Type B pancreatic cell (in vitro differentiated cells): ENCODE measurements around the gene ARHGAP30. TPM values are rescaled to one million over a fixed set of nuclear protein-coding genes. Genes with fewer than 3 reads are reported as not detected.
A peak's percentile ranks its signal among the peaks of the same experiment; 100 is the strongest.

ENCODE experiments used
- DNase-seq: peaks from one replicate; pipeline ENCODE4 v3.0.0; 2021; ENCODE audit warnings: mixed read lengths; ENCODE audit not compliant: unreplicated experiment; ENCODE audit errors: extremely low spot score
- H3K27ac Mint-ChIP-seq: 2 replicates; pipeline ENCODE4 v1.8.0; 2021; ENCODE audit warnings: mild to moderate bottlenecking, mixed read lengths
- H3K27me3 Mint-ChIP-seq: 2 replicates; pipeline ENCODE4 v1.8.0; 2021; ENCODE audit warnings: mixed read lengths
- H3K36me3 Mint-ChIP-seq: 2 replicates; pipeline ENCODE4 v1.8.0; 2021; ENCODE audit warnings: mixed read lengths
- H3K4me1 Mint-ChIP-seq: one replicate; pipeline ENCODE4 v1.8.0; 2021; ENCODE audit warnings: mixed read lengths; ENCODE audit not compliant: unreplicated experiment
- H3K4me3 Mint-ChIP-seq: 2 replicates; pipeline ENCODE4 v1.8.0; 2021; ENCODE audit warnings: mild to moderate bottlenecking, mixed read lengths
- H3K9me3 Mint-ChIP-seq: 2 replicates; pipeline ENCODE4 v1.8.0; 2021; ENCODE audit warnings: mixed read lengths
- total RNA-seq: library from RNA; stranded (reverse); gene quantifications from 2 replicates; pipeline ENCODE4 v1.2.1, GENCODE V29; 2021; ENCODE audit warnings: low replicate concordance
- TF ChIP-seq, protein P1 (sequence below): fragments of 200-600 bp; sonication (generic); conservative IDR thresholded peaks from 2 replicates; pipeline ENCODE4 v1.5.0; 2021; ENCODE audit warnings: antibody characterized with exemption, mild to moderate bottlenecking

The ARHGAP30 gene
- total RNA-seq, 1 donor from 2014 or later = 1.3 TPM

DNA sequence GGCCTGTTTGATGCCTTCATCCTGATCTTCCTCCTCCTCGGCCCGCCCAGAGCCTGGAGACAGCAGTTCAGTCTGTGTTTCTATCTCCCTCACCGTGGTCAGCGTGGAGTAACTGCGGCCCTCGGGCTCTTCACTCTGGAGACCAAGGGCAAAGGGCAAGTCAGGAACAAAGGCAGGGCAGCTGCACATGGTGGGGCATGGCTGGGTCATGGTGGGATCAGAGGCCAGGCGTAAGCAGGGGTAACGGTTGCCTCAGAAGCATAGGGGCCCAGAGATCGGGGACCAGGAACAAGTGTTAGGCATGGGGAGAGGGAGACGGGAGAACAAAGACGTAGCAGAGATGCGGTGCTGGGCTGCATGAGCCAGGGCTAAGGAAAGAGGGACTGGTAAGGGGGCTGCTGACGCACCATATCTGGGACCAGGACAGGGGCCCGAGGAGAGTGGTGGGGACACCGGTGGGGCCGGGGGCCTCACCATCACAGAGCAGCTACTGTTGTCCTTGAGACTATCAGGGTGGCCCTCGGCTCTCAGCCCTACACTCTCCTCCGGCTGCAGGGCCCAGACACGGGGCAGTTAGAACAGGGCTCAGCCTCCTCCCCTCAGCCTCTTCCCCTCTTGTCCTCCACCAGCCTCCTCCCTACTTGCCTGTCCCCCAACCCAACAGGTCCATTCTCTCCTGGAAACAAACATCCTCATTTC is 3.2 kb upstream of the ARHGAP30 start:
- Mint-ChIP-seq H3K27me3 (no peaks in the 10 kb centered on the region), H3K9me3 (no peaks in the 10 kb centered on the region), H3K27ac (peak overlapping the region; percentile 91), H3K36me3 (peaks cover 4% of the 10 kb centered on the region), H3K4me1 (no peaks in the 10 kb centered on the region), H3K4me3 (no peak overlapping the region)
- DNase-seq = no peak
- TF ChIP-seq, protein P1, sequence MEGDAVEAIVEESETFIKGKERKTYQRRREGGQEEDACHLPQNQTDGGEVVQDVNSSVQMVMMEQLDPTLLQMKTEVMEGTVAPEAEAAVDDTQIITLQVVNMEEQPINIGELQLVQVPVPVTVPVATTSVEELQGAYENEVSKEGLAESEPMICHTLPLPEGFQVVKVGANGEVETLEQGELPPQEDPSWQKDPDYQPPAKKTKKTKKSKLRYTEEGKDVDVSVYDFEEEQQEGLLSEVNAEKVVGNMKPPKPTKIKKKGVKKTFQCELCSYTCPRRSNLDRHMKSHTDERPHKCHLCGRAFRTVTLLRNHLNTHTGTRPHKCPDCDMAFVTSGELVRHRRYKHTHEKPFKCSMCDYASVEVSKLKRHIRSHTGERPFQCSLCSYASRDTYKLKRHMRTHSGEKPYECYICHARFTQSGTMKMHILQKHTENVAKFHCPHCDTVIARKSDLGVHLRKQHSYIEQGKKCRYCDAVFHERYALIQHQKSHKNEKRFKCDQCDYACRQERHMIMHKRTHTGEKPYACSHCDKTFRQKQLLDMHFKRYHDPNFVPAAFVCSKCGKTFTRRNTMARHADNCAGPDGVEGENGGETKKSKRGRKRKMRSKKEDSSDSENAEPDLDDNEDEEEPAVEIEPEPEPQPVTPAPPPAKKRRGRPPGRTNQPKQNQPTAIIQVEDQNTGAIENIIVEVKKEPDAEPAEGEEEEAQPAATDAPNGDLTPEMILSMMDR = no peak

DNA sequence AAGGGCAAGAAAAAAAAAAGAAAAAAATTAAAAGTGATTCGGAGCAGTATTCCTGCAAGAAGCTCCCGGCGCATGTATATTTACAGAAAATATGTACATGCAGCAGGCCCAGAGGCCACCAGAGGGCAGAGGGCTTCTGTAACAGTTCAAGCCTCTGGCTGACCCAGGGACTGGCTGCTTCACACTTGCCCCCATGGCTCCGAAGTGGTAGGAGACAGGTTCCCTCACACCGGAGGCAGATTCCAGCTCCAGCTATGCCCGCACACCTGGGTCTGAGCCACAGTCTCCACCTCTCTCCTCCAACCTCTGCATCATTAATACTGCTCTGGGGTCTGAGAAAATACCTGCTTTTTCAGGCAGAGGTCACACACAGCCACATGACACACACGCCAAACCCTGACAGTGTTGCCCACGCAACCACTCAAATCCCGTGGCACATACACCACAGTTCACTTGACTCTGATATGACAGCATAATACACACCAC is 2.2 kb upstream of the ARHGAP30 start:
- H3K27ac Mint-ChIP-seq = peak overlapping the region; percentile 63
- no peaks in the 10 kb centered on the region for H3K9me3 Mint-ChIP-seq
- DNase-seq = no peak
- H3K4me1 Mint-ChIP-seq = no peaks in the 10 kb centered on the region
- TF ChIP-seq, protein P1 = peak; percentile 79
- H3K4me3 Mint-ChIP-seq = peak overlapping the region; percentile 49
- no peaks in the 10 kb centered on the region for H3K27me3 Mint-ChIP-seq
- peaks cover 4% of the 10 kb centered on the region for H3K36me3 Mint-ChIP-seq

DNA sequence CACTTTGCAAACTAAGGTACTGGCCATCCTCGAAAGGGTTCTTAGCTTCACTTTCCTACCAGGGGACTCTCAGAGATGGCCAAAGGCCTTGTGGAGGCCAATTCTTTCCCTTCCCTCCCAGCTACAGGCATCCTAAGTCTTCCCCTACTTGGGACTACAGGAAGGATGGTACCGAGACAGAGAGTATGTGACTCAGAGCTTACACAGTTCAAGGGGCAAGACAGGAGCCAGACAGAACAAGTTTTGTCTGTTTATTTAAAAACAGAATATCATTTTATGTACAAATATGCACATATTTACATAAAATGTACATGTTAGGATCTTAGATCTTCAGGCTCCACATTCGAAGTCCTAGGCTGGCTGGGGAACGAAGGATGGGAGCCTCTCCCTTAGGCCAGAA is 1.1 kb upstream of the ARHGAP30 start:
- Mint-ChIP-seq H3K4me1 (no peaks in the 10 kb centered on the region), H3K4me3 (no peak overlapping the region), H3K9me3 (no peaks in the 10 kb centered on the region), H3K27ac (peak overlapping the region; percentile 31), H3K27me3 (peaks cover 3% of the 10 kb centered on the region), H3K36me3 (peaks cover 4% of the 10 kb centered on the region)
- TF ChIP-seq, protein P1 = no peak
- DNase-seq = no peak

DNA sequence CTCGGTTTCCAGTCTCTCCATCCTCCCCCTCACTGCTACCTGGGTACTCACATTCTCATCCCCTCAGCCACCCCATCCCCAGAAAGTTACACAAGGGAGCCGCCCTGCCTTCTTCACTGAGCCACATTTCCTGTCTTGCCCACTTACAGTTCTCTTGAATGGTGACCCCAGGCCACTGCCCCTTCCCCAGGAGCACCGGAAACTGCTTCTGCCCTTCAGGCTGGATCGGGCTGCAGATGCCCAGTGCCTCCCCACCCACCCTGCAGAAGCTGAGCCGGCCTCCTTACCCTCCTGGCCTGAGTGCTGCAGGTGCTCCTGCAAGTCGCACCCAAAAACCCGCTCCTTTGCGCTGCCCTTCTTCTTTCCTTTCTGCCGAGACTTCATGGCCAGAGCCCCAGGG is 450 bp downstream of the ARHGAP30 start:
- no peaks in the 10 kb centered on the region for H3K9me3 Mint-ChIP-seq
- peak overlapping the region; percentile 86 for H3K27ac Mint-ChIP-seq
- H3K36me3 Mint-ChIP-seq = peaks cover 4% of the 10 kb centered on the region
- TF ChIP-seq, protein P1 = no peak
- peaks cover 8% of the 10 kb centered on the region for H3K27me3 Mint-ChIP-seq
- H3K4me3 Mint-ChIP-seq = peak overlapping the region; percentile 67
- no peaks in the 10 kb centered on the region for H3K4me1 Mint-ChIP-seq
- no peak for DNase-seq

DNA sequence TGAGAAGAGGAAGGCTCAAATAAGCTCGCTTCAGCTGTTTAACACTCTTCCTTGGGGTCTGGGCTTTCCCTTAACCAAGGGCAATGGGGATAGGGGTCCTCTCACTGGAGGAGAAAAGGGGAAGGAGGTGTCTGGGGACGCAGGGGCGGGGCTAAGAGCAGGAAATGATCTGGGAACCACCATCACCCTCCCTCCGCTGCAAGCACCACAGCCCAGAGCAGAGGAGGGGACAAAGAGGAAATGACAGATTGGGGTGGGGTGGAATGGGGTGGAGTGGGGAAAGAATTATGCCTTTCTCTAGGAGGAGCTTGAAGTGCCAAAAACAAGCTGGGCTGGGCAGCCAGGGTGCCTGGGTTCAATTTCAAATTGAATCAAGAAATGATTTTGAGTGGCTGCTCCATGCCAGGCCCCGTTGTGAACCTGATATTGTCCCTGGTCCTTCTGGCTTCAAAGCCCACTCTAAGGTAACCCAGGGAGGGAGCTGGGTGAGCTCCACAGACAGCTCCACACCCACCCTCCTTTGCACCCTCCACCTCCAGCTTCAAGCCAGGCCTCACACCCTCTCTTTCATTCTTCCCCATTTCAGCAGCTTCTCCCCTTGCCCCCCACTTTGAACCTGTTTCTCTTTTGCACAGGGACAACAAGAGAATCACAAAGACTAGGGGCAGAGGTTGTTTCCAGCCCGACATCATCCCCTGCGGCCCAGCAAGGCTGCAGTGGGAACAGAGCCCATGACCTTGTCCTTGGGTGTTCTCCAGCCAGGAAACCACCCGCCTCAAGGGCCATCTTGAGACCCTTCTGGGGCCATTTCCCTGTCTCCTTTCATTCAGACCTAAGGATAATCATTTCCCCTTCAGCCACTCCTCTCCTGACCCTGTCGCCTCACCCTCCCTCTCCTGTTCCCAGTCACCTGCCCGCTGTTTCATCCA is 1.1 kb downstream of the ARHGAP30 start:
- Mint-ChIP-seq H3K4me3 (peak overlapping the region; percentile 67), H3K27ac (peak overlapping the region; percentile 86), H3K27me3 (peaks cover 13% of the 10 kb centered on the region), H3K9me3 (no peaks in the 10 kb centered on the region), H3K4me1 (no peaks in the 10 kb centered on the region), H3K36me3 (peaks cover 4% of the 10 kb centered on the region)
- DNase-seq = no peak
- TF ChIP-seq, protein P1 = no peak
